Neuronal stem cell (in vitro differentiated cells): Measurements from ENCODE around the gene KLHL6.

ENCODE experiments used
- DNase-seq: peaks from one replicate; pipeline ENCODE4 v3.0.0-alpha.2; 2013; ENCODE audit warnings: low spot score
- H2AFZ ChIP-seq: one replicate; pipeline ENCODE4 v1.6.1; 2013; ENCODE audit warnings: mild to moderate bottlenecking, low read length, inconsistent platforms
- H2AK5ac ChIP-seq: 2 replicates; pipeline ENCODE4 v1.6.1; 2013; ENCODE audit warnings: low read depth, mild to moderate bottlenecking, inconsistent platforms, low read length, moderate library complexity, mixed read lengths
- H2BK120ac ChIP-seq: 2 replicates; pipeline ENCODE4 v1.6.1; 2013; ENCODE audit warnings: low read depth, mild to moderate bottlenecking, inconsistent platforms, low read length, moderate library complexity, mixed read lengths
- H2BK12ac ChIP-seq: one replicate; pipeline ENCODE4 v1.6.1; 2013; ENCODE audit warnings: low read length, inconsistent platforms
- H2BK15ac ChIP-seq: 2 replicates; pipeline ENCODE4 v1.6.1; 2013; ENCODE audit warnings: mild to moderate bottlenecking, low read length, inconsistent platforms, mixed read lengths
- H2BK5ac ChIP-seq: one replicate; pipeline ENCODE4 v1.6.1; 2013; ENCODE audit warnings: inconsistent platforms, mild to moderate bottlenecking, low read length, moderate library complexity
- H3K14ac ChIP-seq: one replicate; pipeline ENCODE4 v1.6.1; 2013; ENCODE audit warnings: low read length, inconsistent platforms
- H3K18ac ChIP-seq: 2 replicates; pipeline ENCODE4 v1.6.1; 2013; ENCODE audit warnings: low read length, inconsistent platforms
- H3K23ac ChIP-seq: 2 replicates; pipeline ENCODE4 v1.6.1; 2013; ENCODE audit warnings: low read depth, mild to moderate bottlenecking, mixed read lengths, low read length, inconsistent platforms; ENCODE audit not compliant: poor library complexity
- H3K27ac ChIP-seq: replicated peaks from 3 replicates; pipeline ENCODE4 v1.5.1; 2013; ENCODE audit warnings: low read length, inconsistent platforms
- H3K27me3 ChIP-seq, 3 experiments: 2 replicates each; pipeline ENCODE4 v1.6.1; 2013; ENCODE audit warnings: low read length in 3 of 3, mild to moderate bottlenecking in 2 of 3, inconsistent platforms in 1 of 3, low read depth in 1 of 3, mixed read lengths in 1 of 3, moderate library complexity in 1 of 3; ENCODE audit not compliant: control insufficient read depth in 3 of 3, insufficient read depth in 3 of 3
- H3K36me3 ChIP-seq, 2 donors: replicated peaks in 1 of 2; 2 replicates each; pipeline ENCODE4 v1.6.1; 2013; ENCODE audit warnings: low read length in 2 of 2; ENCODE audit not compliant: control insufficient read depth in 2 of 2, insufficient read depth in 2 of 2
- H3K4ac ChIP-seq: 2 replicates; pipeline ENCODE4 v1.6.1; 2013; ENCODE audit warnings: inconsistent platforms, mild to moderate bottlenecking, low read length, moderate library complexity
- H3K4me1 ChIP-seq, 2 donors: 1 replicate in 1 of 2; 2 replicates in 1 of 2; pipeline ENCODE4 v1.6.1; 2013; ENCODE audit warnings: low read length in 2 of 2, low read depth in 1 of 2; ENCODE audit not compliant: control insufficient read depth in 2 of 2, insufficient read depth in 1 of 2
- H3K4me2 ChIP-seq: one replicate; pipeline ENCODE4 v1.6.1; 2013; ENCODE audit warnings: mild to moderate bottlenecking, low read length, inconsistent platforms; ENCODE audit not compliant: insufficient read depth, poor library complexity, severe bottlenecking
- H3K4me3 ChIP-seq, 2 donors: 2 replicates each; pipeline ENCODE4 v1.5.1; 2013; ENCODE audit warnings: low read length in 2 of 2, mild to moderate bottlenecking in 2 of 2, inconsistent platforms in 1 of 2, moderate library complexity in 1 of 2
- H3K79me1 ChIP-seq: one replicate; pipeline ENCODE4 v1.6.1; 2013; ENCODE audit warnings: low read depth, mild to moderate bottlenecking, inconsistent platforms, low read length, moderate library complexity
- H3K9ac ChIP-seq: one replicate; pipeline ENCODE4 v1.6.1; 2013; ENCODE audit warnings: mild to moderate bottlenecking, low read depth, low read length, inconsistent platforms; ENCODE audit not compliant: poor library complexity
- H3K9me3 ChIP-seq, 2 donors: replicated peaks in 1 of 2; 2 replicates each; pipeline versions ENCODE3 to v1.6.1; 2013; ENCODE audit warnings: low read length in 2 of 2, mild to moderate bottlenecking in 2 of 2, inconsistent platforms in 1 of 2, low read depth in 1 of 2, mixed read lengths in 1 of 2, moderate library complexity in 1 of 2; ENCODE audit not compliant: control insufficient read depth in 2 of 2, insufficient read depth in 1 of 2
- H4K8ac ChIP-seq: one replicate; pipeline ENCODE4 v1.6.1; 2013; ENCODE audit warnings: low read depth, mild to moderate bottlenecking, inconsistent platforms, low read length, moderate library complexity
- H4K91ac ChIP-seq: one replicate; pipeline ENCODE4 v1.6.1; 2013; ENCODE audit warnings: low read length, low read depth, mild to moderate bottlenecking, inconsistent platforms; ENCODE audit not compliant: poor library complexity
- WGBS, 2 donors: extraction: QIAGEN DNeasy Blood & Tissue Kit; methylation state at CpG; one replicate each; pipeline ENCODE4 v1.1.7; 2013; ENCODE audit warnings: missing lambda C conversion rate in 2 of 2, mixed read lengths in 1 of 2; ENCODE audit not compliant: insufficient read length in 2 of 2, insufficient replicate concordance in 1 of 2; ENCODE audit errors: extremely low coverage in 2 of 2; 5-methylcytosine and 5-hydroxymethylcytosine counted together

The KLHL6 gene

DNA sequence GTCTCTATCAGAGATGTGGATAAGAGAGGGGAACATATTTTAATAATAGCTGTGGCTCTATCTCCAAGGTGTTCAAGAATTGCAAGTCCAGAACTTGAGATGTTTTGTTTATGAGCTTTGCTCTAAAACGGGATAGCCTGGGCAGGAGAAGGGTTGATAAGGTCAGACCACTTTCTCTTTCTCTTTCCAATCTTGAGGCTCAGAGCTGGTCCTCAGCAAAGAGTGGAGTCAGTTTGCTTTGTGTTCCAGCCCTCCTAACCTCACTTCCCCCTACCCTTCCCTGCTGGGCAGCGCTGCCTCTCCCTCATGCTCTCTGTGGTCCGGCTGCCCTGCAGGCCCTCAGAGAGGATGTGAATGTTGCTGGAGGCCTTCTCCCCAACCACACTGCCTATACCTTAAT, 13.8 kb downstream of the KLHL6 start:
- Histone ChIP-seq H3K4me1 (peaks cover 3 to 7% of the 10 kb centered on the region in 2 donors), H3K4me3 (no peak overlapping the region), H2BK120ac (no peak overlapping the region), H3K18ac (no peak overlapping the region), H3K27ac (no peak overlapping the region), H2BK15ac (no peak overlapping the region), H3K14ac (no peak overlapping the region), H2AK5ac (no peak overlapping the region), H3K9ac (no peak overlapping the region), H3K4ac (no peak overlapping the region), H3K9me3 (no peaks in the 10 kb centered on the region), H3K4me2 (no peak overlapping the region), H3K36me3 (no peaks in the 10 kb centered on the region), H2BK12ac (no peak overlapping the region), H3K27me3 (no peaks in the 10 kb centered on the region), H2BK5ac (no peak overlapping the region), H3K23ac (no peak overlapping the region), H2AFZ (peak overlapping the region; percentile 9), H4K8ac (no peak overlapping the region), H3K79me1 (no peaks in the 10 kb centered on the region), H4K91ac (no peak overlapping the region)
- WGBS, 2 donors = no CpG with 5 or more reads among the region's 3 CpGs
- DNase-seq = no peak

GRCh38 chr3:183541235-183541655, 14.3 kb downstream of the KLHL6 start:
- Histone ChIP-seq H2AK5ac (peak overlapping the region; percentile 68), H4K8ac (no peak overlapping the region), H3K4ac (no peak overlapping the region), H3K4me3 (no peak overlapping the region), H2BK120ac (no peak overlapping the region), H3K18ac (no peak overlapping the region), H2BK12ac (no peak overlapping the region), H2BK15ac (no peak overlapping the region), H3K4me1 (peaks cover 6 to 7% of the 10 kb centered on the region in 2 donors), H3K4me2 (no peak overlapping the region), H3K9ac (no peak overlapping the region), H3K23ac (no peak overlapping the region), H3K9me3 (no peaks in the 10 kb centered on the region), H3K27me3 (no peaks in the 10 kb centered on the region), H2BK5ac (no peak overlapping the region), H3K27ac (no peak overlapping the region), H3K79me1 (no peaks in the 10 kb centered on the region), H2AFZ (no peak overlapping the region), H4K91ac (no peak overlapping the region), H3K14ac (no peak overlapping the region), H3K36me3 (no peaks in the 10 kb centered on the region)
- no CpG with 5 or more reads among the region's 6 CpGs for WGBS, 2 donors
- no peak for DNase-seq

DNA sequence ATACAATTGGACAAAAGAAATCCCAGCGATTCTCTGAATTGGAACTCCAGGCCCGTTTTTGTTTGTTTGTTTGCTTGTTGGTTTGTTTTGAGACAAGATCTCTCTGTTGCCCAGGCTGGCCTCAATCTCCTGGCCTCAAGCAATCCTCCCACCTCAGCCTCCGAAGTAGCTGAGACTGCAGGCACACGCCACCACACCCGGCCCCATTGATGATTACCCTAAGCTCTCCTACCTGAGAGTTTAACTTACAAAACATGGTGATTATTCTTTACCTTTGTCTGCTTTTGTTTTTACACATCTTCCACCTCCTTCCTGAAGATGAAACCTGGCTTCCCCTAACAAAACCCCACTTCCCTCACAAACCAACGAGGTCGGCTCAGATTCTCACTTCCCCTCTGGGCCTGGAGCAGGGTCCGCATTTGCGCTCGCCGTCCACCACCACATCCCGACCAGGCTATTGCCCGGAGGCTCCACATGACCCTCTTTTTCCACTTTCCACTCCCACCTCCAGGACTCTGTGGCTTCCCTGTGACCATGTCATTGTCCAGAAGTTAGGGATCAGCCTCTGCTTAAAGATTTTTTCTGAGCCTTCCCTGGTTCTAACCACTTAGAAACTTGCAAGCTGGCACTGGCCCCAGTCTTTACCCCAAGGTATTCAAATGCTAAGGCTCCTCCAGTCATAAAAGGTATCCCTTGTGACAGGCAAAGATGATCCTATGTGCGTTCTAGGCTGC, 14.8 kb downstream of the KLHL6 start:
- Histone ChIP-seq H3K79me1 (no peaks in the 10 kb centered on the region), H3K27ac (no peak overlapping the region), H3K23ac (no peak overlapping the region), H3K27me3 (no peaks in the 10 kb centered on the region), H3K4ac (no peak overlapping the region), H3K4me1 (peaks cover 7 to 9% of the 10 kb centered on the region in 2 donors), H3K36me3 (no peaks in the 10 kb centered on the region), H2BK15ac (no peak overlapping the region), H2BK5ac (no peak overlapping the region), H4K91ac (no peak overlapping the region), H3K9me3 (no peaks in the 10 kb centered on the region), H2AK5ac (peak overlapping the region; percentile 68), H3K18ac (peak overlapping the region; percentile 2), H3K14ac (no peak overlapping the region), H4K8ac (no peak overlapping the region), H2AFZ (no peak overlapping the region), H3K4me3 (no peak overlapping the region), H2BK12ac (no peak overlapping the region), H2BK120ac (no peak overlapping the region), H3K4me2 (no peak overlapping the region), H3K9ac (no peak overlapping the region)
- WGBS, 2 donors = no CpG with 5 or more reads among the region's 14 CpGs
- no peak for DNase-seq

- no peak overlapping the region for H2BK15ac ChIP-seq
- H2BK5ac ChIP-seq = no peak overlapping the region
- peaks cover 3 to 9% of the 10 kb centered on the region in 2 donors for H3K4me1 ChIP-seq
- H3K4ac ChIP-seq = no peak overlapping the region
- H3K18ac ChIP-seq = no peak overlapping the region
- no CpG with 5 or more reads among the region's 3 CpGs for WGBS, 2 donors
- H2AK5ac ChIP-seq = no peak overlapping the region
- H3K4me2 ChIP-seq = no peak overlapping the region
- no peak overlapping the region for H2AFZ ChIP-seq
- H3K79me1 ChIP-seq = no peaks in the 10 kb centered on the region
- no peaks in the 10 kb centered on the region for H3K36me3 ChIP-seq
- no peaks in the 10 kb centered on the region for H3K9me3 ChIP-seq
- DNase-seq = no peak
- no peak overlapping the region for H3K4me3 ChIP-seq
- H4K91ac ChIP-seq = no peak overlapping the region
- H2BK120ac ChIP-seq = no peak overlapping the region
- no peak overlapping the region for H3K27ac ChIP-seq
- no peak overlapping the region for H3K23ac ChIP-seq
- H3K14ac ChIP-seq = no peak overlapping the region
- H4K8ac ChIP-seq = no peak overlapping the region
- H2BK12ac ChIP-seq = no peak overlapping the region
- no peak overlapping the region for H3K9ac ChIP-seq
- H3K27me3 ChIP-seq = no peaks in the 10 kb centered on the region
These were observed 15.7 kb downstream of the KLHL6 start for GRCh38 chr3:183539811-183540210.
